NK-92 treated with Interleukin-12 subunit alpha and Interleukin-12 subunit beta, amount 100 ng/mL, for 24 hours (cell line): ENCODE data around the gene ATP8A2.

Source experiments
- DNase-seq: peaks from one replicate; lab custom pipeline; 2025; lab: John Stamatoyannopoulos, UW

Gene ATP8A2

GRCh38 chr13:25882466-25883357, 510.9 kb downstream of the ATP8A2 start:
- no peak for DNase-seq

- no peak for DNase-seq
Observed at GRCh38 chr13:25885418-25885817, 513.6 kb downstream of the ATP8A2 start.

- DNase-seq = no peak
Observed at GRCh38 chr13:25886438-25887214, 514.9 kb downstream of the ATP8A2 start.

- DNase-seq = no peak
Observed at GRCh38 chr13:25887962-25888655, 516.3 kb downstream of the ATP8A2 start.

- DNase-seq = no peak
Observed at GRCh38 chr13:25890671-25891212, 519.0 kb downstream of the ATP8A2 start.

- no peak for DNase-seq
Observed at GRCh38 chr13:25898991-25899390, 527.2 kb downstream of the ATP8A2 start.

GRCh38 chr13:25899464-25899863, 527.7 kb downstream of the ATP8A2 start:
- no peak for DNase-seq

GRCh38 chr13:25899952-25900351, 528.2 kb downstream of the ATP8A2 start:
- DNase-seq = no peak

GRCh38 chr13:25901460-25902376, 529.9 kb downstream of the ATP8A2 start:
- no peak for DNase-seq

- no peak for DNase-seq
Observed at GRCh38 chr13:25902455-25902854, 530.7 kb downstream of the ATP8A2 start.

GRCh38 chr13:25902891-25903341, 531.1 kb downstream of the ATP8A2 start:
- no peak for DNase-seq

GRCh38 chr13:25904830-25905229, 533.1 kb downstream of the ATP8A2 start:
- no peak for DNase-seq

- no peak for DNase-seq
Observed at GRCh38 chr13:25905611-25906010, 533.8 kb downstream of the ATP8A2 start.

GRCh38 chr13:25906191-25906661, 534.5 kb downstream of the ATP8A2 start:
- DNase-seq = no peak

GRCh38 chr13:25908366-25908765, 536.6 kb downstream of the ATP8A2 start:
- no peak for DNase-seq

- no peak for DNase-seq
Observed at GRCh38 chr13:25910243-25910642, 538.5 kb downstream of the ATP8A2 start.

- DNase-seq = no peak
Observed at GRCh38 chr13:25910991-25911419, 539.2 kb downstream of the ATP8A2 start.

GRCh38 chr13:25912961-25913360, 541.2 kb downstream of the ATP8A2 start:
- no peak for DNase-seq

GRCh38 chr13:25915840-25916518, 544.2 kb downstream of the ATP8A2 start:
- no peak for DNase-seq

- DNase-seq = no peak
Observed at GRCh38 chr13:25920277-25920676, 548.5 kb downstream of the ATP8A2 start.
